NT2/D1 (cell line): ENCODE measurements around the gene GAS7.

ENCODE experiments used
- DNase-seq: peaks from one replicate; pipeline ENCODE4 v3.0.0-alpha.2; 2011; ENCODE audit warnings: low read depth, low spot score
- H3K27me3 ChIP-seq: 2 replicates; pipeline ENCODE4 v1.6.0; 2011; ENCODE audit warnings: mild to moderate bottlenecking; ENCODE audit not compliant: insufficient read length, insufficient read depth
- H3K36me3 ChIP-seq: 2 replicates; pipeline ENCODE4 v1.6.1; 2011; ENCODE audit warnings: mild to moderate bottlenecking, low read length, mixed read lengths; ENCODE audit not compliant: insufficient read depth, insufficient read length
- H3K4me1 ChIP-seq: 2 replicates; pipeline ENCODE4 v1.5.1; 2011; ENCODE audit not compliant: insufficient read depth, insufficient read length
- H3K4me3 ChIP-seq: 2 replicates; pipeline ENCODE4 v1.5.1; 2011; ENCODE audit warnings: low read depth; ENCODE audit not compliant: insufficient read length
- H3K9ac ChIP-seq: 2 replicates; pipeline ENCODE4 v1.6.0; 2011; ENCODE audit warnings: low read depth; ENCODE audit not compliant: insufficient read length
- H3K9me3 ChIP-seq: 2 replicates; pipeline ENCODE4 v1.5.1; 2011; ENCODE audit warnings: mild to moderate bottlenecking, low read length; ENCODE audit not compliant: insufficient read depth
- SUZ12 ChIP-seq: IDR thresholded peaks from 2 replicates; pipeline ENCODE4 v1.6.1; 2011; ENCODE audit not compliant: insufficient read length, insufficient read depth; ENCODE audit errors: extremely low read depth
- YY1 ChIP-seq: IDR thresholded peaks from 2 replicates; pipeline ENCODE4 v1.6.1; 2011; ENCODE audit not compliant: insufficient read length, insufficient read depth
- ZNF274 ChIP-seq: IDR thresholded peaks from 2 replicates; pipeline ENCODE4 v1.6.1; 2011; ENCODE audit warnings: mild to moderate bottlenecking, low read depth, low read length

GAS7 gene

GRCh38 chr17:9959377-9959981 is 238.9 kb downstream of the GAS7 start:
- TF ChIP-seq SUZ12 (no peak), ZNF274 (no peak), YY1 (no peak)
- no peaks in the 10 kb centered on the region for H3K36me3 ChIP-seq
- H3K27me3 ChIP-seq = no peaks in the 10 kb centered on the region
- H3K9me3 ChIP-seq = no peaks in the 10 kb centered on the region
- H3K4me1 ChIP-seq = peaks cover 7% of the 10 kb centered on the region
- no peak overlapping the region for H3K4me3 ChIP-seq
- H3K9ac ChIP-seq = no peak overlapping the region
- DNase-seq = peak; percentile 46

- DNase-seq = no peak
- TF ChIP-seq YY1 (no peak), SUZ12 (no peak), ZNF274 (no peak)
- H3K36me3 ChIP-seq = no peaks in the 10 kb centered on the region
- no peaks in the 10 kb centered on the region for H3K9me3 ChIP-seq
- H3K9ac ChIP-seq = no peak overlapping the region
- H3K27me3 ChIP-seq = no peaks in the 10 kb centered on the region
- H3K4me3 ChIP-seq = no peak overlapping the region
- H3K4me1 ChIP-seq = peaks cover 7% of the 10 kb centered on the region
Measured at GRCh38 chr17:9958586-9959281, 239.7 kb downstream of the GAS7 start.

GRCh38 chr17:9957244-9957643 is 241.2 kb downstream of the GAS7 start:
- H3K4me1 ChIP-seq = peaks cover 7% of the 10 kb centered on the region
- DNase-seq = no peak
- H3K36me3 ChIP-seq = no peaks in the 10 kb centered on the region
- H3K4me3 ChIP-seq = no peak overlapping the region
- TF ChIP-seq SUZ12 (no peak), ZNF274 (no peak)
- H3K9ac ChIP-seq = no peak overlapping the region
- no peaks in the 10 kb centered on the region for H3K9me3 ChIP-seq
- H3K27me3 ChIP-seq = no peaks in the 10 kb centered on the region

- peaks cover 7% of the 10 kb centered on the region for H3K4me1 ChIP-seq
- DNase-seq = no peak
- H3K4me3 ChIP-seq = no peak overlapping the region
- no peaks in the 10 kb centered on the region for H3K36me3 ChIP-seq
- TF ChIP-seq ZNF274 (no peak), SUZ12 (no peak), YY1 (no peak)
- H3K9ac ChIP-seq = no peak overlapping the region
- no peaks in the 10 kb centered on the region for H3K27me3 ChIP-seq
- no peaks in the 10 kb centered on the region for H3K9me3 ChIP-seq
Measured at GRCh38 chr17:9956474-9957131, 241.8 kb downstream of the GAS7 start.

DNA sequence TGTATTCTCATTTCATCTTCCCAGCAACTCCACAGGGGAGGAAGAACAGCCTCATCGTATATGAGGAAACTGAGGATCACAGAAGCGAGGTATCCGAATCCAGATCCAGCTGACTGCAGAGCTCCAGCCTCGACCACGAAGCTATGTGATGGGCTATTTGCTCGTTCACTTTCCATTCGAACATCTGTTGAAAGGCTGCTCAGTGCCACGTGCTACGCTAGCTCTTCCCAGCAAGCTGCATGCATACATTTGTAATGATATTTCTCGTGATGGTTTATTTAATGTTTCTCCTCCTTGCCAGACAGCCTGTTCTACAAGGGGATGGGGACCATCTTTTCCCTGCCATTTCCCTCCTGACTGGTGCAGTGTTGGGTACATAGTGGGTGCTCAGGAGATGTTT is 244.9 kb downstream of the GAS7 start:
- Histone ChIP-seq H3K36me3 (no peaks in the 10 kb centered on the region), H3K27me3 (no peaks in the 10 kb centered on the region), H3K9ac (no peak overlapping the region), H3K9me3 (no peaks in the 10 kb centered on the region), H3K4me1 (peaks cover 5% of the 10 kb centered on the region), H3K4me3 (no peak overlapping the region)
- DNase-seq = no peak
- TF ChIP-seq YY1 = no peak
- TF ChIP-seq ZNF274 = no peak
- TF ChIP-seq SUZ12 = no peak

GRCh38 chr17:9951803-9952202 is 246.6 kb downstream of the GAS7 start:
- Histone ChIP-seq H3K4me1 (peaks cover 5% of the 10 kb centered on the region), H3K36me3 (peaks cover 3% of the 10 kb centered on the region), H3K9me3 (no peaks in the 10 kb centered on the region), H3K9ac (no peak overlapping the region), H3K27me3 (no peaks in the 10 kb centered on the region), H3K4me3 (no peak overlapping the region)
- DNase-seq = no peak
- TF ChIP-seq YY1 = no peak
- no peak for TF ChIP-seq SUZ12
- no peak for TF ChIP-seq ZNF274

GRCh38 chr17:9948928-9949327 is 249.5 kb downstream of the GAS7 start:
- H3K9ac ChIP-seq = no peak overlapping the region
- no peak for DNase-seq
- no peaks in the 10 kb centered on the region for H3K9me3 ChIP-seq
- peaks cover 9% of the 10 kb centered on the region for H3K36me3 ChIP-seq
- TF ChIP-seq ZNF274 = no peak
- TF ChIP-seq YY1 = no peak
- TF ChIP-seq SUZ12 = no peak
- no peaks in the 10 kb centered on the region for H3K4me1 ChIP-seq
- no peak overlapping the region for H3K4me3 ChIP-seq
- H3K27me3 ChIP-seq = no peaks in the 10 kb centered on the region
